ENCODE measurements around the gene CGAS.
"Not testable (repeated sequence)": the region's sequence is repeated elsewhere in the genome, so short reads cannot be mapped to it uniquely, and the experiment has no call there.

CGAS gene

DNA sequence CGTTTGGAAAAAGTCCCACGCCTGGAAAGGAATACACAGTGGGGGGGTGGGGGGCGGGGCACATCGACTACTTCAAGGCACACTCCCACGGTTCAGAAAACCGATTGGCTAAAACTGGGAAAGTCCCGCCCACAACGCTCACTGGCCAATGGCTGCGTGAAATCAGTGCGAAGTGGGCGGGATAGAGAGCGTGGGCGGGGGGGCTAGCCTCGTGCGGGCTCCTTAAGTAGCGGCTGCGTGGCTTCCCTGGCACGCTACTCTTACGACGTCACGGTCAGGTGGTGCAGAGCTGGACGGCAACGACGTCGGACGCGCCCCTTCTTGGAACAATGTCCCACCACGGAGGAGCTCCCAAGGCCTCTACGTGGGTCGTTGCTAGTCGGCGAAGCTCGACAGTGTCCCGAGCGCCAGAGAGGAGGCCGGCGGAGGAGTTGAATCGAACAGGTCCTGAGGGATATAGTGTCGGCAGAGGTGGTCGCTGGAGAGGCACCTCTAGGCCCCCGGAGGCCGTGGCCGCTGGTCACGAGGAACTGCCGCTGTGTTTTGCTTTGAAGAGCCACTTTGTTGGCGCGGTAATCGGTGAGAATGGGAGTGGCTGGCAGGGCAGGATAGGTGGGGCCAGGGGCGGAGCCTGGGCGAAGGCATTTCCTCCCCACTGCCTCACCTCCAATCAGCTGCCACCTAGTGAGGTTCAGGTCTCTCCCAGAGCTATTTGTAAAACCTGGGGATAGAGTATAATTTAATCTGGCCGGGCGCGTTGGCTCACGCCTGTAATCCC, 57.3 kb downstream of the CGAS start, which contains the start of gene DDX43:
DDX43 (plus strand) TSS at position 252 of the 778 bp plus-strand sequence; CDS start at position 330, 78 bp downstream.
- DNase-seq: no peak

DNA sequence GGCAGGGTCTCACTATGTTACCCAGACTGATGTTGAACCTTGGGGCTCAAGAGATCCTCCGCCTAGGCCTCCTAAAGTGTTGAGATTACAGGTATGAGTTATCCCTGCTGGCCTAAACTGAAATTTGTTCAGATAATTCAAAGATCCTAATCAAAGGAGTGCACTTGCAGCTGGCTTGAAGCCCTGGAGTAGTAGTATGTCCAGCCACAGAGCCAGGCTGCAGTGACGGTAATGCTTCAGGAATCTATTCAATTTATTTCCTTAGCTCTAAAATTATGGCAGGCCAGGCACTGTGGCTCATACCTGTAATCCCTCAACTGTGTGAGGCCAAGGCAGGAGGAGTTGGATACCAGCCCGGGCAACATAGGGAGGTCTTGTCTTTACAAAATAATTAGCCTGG, 58.8 kb downstream of the CGAS start:
- no peak for DNase-seq

DNA sequence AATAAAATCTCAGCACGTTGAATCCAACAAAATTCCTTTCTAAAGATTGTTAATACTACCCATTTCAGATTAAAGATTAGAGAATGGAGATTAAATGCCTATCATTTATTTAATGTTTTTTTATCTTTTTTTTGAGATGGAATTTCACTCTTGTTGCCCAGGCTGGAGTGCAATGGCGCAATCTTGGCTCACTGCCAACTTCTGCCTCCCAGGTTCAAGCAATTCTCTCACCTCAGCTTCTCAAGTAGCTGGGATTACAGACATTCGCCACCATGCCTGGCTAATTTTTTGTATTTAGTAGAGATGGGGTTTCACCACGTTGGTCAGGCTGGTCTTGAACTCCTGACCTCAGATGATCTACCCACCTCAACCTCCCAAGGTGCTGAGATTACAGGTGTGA, 59.9 kb downstream of the CGAS start:
- not testable (repeated sequence) for DNase-seq

DNA sequence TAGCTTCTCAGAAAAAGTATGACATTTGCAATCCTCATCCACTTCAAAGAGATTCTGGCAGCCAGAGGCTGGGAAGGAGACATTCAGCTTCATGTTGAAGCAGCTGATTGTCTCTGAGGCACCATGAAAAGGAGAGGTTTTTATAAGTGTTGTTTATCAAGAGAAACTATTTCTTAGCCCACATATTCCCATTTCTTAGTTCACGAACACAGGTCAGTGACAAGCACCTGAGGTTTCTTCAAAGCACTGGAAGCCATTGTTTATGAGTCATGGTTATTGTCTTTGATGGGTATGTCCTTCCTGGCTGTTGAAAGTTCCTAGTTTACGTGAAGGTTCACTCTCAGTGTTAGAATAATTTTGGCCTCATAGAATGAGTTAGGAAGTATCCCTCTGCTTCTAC, 60.4 kb downstream of the CGAS start:
- DNase-seq: no peak

DNA sequence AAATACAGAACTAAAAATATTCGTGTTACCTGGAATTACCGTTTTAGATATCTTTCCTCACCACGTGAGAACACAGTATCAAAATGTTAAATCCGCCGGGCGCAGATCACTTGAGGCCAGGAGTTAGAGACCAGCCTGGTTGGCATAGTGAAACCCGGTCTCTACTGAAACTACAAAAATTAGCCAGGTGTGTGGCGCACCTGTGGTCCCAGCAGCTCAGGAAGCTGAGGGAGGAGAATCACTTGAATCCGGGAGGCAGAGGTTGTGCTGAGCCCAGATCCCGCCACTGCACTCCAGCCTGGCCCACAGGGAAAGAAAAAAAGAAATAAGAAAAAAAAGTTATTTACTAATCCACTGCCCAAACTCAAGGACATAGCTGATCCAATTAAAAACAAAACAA, 62.2 kb downstream of the CGAS start:
- no peak for DNase-seq

DNA sequence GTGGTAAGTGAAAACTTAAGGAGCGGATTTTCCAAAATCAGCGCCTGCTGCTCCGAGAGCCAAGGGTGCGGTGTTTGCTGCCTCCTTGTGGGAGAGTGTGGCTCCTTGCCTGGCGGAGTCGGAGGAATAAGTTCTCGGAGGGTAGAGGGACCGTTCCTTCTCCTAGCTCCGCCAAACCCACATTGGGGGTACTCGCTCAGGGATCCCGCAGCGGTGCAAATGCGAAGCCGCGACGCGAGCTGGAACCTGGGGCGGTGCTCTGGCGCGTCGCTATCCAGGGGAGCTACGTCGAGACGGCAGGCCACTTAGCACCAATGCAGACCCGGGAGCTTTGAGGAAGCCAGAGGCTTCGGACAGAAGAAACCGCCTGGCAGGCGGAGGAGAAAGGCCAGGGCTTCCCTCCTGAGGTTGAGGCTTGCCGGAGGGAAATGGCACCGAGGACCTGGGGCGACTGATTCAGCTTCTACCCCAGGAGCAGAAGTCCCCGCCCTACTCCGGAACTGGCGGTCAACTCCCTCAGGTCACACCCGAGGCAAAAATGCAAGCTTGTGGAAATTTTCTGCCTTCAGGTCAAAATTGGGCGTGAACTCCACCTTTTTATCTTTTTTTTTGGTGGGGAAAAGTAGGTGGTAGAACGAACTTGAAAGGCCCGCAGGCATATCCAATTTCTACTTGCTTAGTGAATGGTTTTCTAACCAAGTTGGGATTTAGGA, 63.1 kb downstream of the CGAS start:
- DNase-seq: no peak

DNA sequence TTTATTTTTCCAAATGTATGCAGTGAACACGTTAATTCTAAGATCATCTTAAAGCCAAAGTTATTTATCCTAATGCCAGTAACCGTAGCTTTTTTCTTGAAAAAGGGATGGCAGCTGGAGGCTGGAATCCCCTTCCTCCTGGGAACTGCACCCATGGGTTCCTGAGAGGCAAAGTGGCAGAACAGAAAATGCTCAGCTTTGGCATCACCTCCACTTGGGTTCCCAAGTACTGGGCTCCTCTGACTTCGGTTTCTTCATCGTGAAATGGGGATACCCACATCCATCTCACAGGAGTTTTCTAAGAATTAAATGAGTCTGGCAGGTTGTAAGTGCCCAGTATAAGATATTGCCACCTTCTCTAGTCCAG, 63.7 kb downstream of the CGAS start:
- no peak for DNase-seq

DNA sequence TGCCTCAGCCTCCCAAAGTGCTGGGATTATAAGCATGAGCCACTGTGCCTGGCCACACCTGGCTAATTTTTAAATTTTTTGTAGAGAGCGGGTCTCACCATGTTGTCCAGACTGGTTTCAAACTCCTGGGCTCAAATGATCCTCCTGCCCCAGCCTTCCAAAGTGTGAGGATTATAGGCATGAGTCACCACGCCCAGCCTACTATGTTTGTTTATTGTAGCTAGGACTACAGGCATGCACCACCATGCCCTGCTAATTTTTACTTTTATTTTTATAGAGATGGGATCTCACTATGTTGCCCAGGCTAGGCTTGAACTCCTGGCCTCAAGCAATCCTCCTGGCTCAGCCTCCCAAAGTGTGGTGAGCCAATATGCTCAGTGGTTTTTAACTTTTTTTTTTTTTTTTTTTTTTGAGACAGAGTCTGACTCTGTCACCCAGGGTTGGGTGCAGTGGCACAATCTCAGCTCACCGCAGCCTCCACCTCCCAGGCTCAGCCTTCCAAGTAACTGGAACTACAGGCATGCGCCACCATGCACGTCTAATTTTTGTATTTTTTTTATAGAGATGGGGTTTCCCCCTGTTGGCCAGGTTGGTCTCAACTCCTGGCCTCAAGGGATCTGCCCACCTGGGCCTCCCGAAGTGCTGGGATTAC, 69.5 kb downstream of the CGAS start:
- no peak for DNase-seq

DNA sequence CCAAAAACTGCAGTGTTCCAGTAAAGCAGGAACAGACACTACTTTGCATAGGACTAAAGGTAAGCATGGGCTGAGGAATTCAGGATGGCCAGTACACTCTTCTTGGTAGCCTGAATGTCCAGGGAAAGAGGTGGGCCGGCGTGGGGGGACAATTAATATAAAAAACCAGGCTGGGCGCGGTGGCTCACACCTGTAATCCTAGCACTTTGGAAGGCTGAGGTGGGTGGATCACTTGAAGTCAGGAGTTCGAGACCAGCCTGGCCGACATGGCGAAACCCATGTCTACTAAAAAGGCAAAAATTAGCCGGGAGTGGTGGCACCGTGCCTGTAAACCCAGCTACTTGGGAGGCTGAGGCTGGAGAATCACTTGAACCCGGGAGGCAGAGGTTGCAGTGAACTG, 70.6 kb downstream of the CGAS start:
- not testable (repeated sequence) for DNase-seq

DNA sequence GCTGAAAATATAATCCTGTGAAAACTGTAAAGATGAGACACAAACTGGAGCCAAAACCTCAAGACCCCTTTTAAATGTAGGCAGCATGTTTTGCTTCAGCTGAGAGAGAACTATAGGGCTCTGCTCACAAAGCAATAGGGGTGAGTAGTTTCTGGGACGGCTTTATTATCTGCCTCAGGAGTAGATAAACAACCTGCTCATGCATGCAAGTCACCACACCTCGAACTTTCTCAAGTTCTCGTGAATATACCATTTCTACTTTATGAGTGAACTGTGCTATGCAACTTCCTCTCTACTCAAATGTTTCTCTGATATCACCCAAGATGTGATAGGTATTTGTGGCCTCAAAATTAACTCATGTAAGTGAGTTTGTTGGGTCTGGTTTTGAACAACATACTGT, 74.9 kb downstream of the CGAS start:
- no peak for DNase-seq

DNA sequence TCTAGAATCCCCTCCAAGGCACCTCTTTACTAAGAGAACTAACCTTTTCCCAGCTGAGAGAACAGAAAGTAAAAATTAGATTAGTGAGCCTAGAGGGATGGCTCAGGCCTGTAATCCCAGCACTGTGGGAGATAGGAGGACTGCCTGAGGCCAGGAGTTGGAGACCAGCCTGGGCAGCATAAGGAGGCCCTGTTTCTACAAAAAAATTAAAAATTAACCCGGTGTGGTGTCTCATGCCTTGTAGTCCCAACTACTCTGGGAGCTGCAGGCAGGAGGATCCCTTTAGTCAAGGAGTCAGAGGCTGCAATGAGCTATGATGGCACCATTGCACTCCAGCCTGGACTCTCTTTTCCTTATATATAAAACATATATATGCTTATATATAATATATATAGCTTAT, 76.9 kb downstream of the CGAS start:
- no peak for DNase-seq
